ENCODE results near the gene NDUFA8. TPM values are rescaled to one million over a fixed set of nuclear protein-coding genes. Genes with fewer than 3 reads are reported as not detected.

NDUFA8 gene
- total RNA-seq, 1 experiment from 2014 or later: 84.6 TPM

- Histone ChIP-seq H2AFZ (no peak overlapping the region), H3F3A (ENCODE audit: insufficient read depth, low read depth) (no peaks in the 10 kb centered on the region), H3K79me2 (ENCODE audit: low read depth) (no peaks in the 10 kb centered on the region), H3K4me3 (no peak overlapping the region), H3K9me2 (ENCODE audit: insufficient read depth) (no peaks in the 10 kb centered on the region), H3K36me3 (ENCODE audit: low read depth) (no peaks in the 10 kb centered on the region), H3K27ac (no peak overlapping the region), H3K4me1 (replicated peaks; ENCODE audit: insufficient read depth) (no peaks in the 10 kb centered on the region), H3K4me2 (no peak overlapping the region), H4K20me1 (ENCODE audit: insufficient read depth) (no peaks in the 10 kb centered on the region), H3K27me3 (ENCODE audit: insufficient read depth, low read depth) (peaks cover 25% of the 10 kb centered on the region), H3K9me3 (ENCODE audit: insufficient read depth, low read depth) (no peaks in the 10 kb centered on the region)
- DNase-seq: no peak
- TF ChIP-seq EZH2 (IDR thresholded peaks at IDR 0.05; ENCODE audit: low read depth): no peak
- no peak for TF ChIP-seq CTCF (conservative IDR thresholded peaks at IDR 0.05)
- POLR2A ChIA-PET (ENCODE audit: unreplicated experiment): interaction anchor here (0.8 kb wide), 1 partner anchor 1409 kb away, joined by 6 read pairs; no protein-coding TSS in a partner anchor
- intact Hi-C loops (cut with micrococcal nuclease; ENCODE audit: unreplicated experiment): no loop called here
- BruUV-seq (replicated peaks): no TSS peak
- CTCF ChIA-PET: no interaction called here
Observed at GRCh38 chr9:122186777-122187470, 27.3 kb upstream of the NDUFA8 start.

GRCh38 chr9:122186301-122186700 is 26.7 kb upstream of the NDUFA8 start:
- Histone ChIP-seq H3K4me1 (replicated peaks; ENCODE audit: insufficient read depth) (no peaks in the 10 kb centered on the region), H3K27ac (no peak overlapping the region), H3K4me3 (no peak overlapping the region), H3K9me2 (ENCODE audit: insufficient read depth) (no peaks in the 10 kb centered on the region), H3K4me2 (no peak overlapping the region), H3K27me3 (ENCODE audit: insufficient read depth, low read depth) (peaks cover 25% of the 10 kb centered on the region), H3K9me3 (ENCODE audit: insufficient read depth, low read depth) (no peaks in the 10 kb centered on the region), H2AFZ (no peak overlapping the region), H3F3A (ENCODE audit: insufficient read depth, low read depth) (no peaks in the 10 kb centered on the region), H4K20me1 (ENCODE audit: insufficient read depth) (no peaks in the 10 kb centered on the region), H3K36me3 (ENCODE audit: low read depth) (no peaks in the 10 kb centered on the region), H3K79me2 (ENCODE audit: low read depth) (no peaks in the 10 kb centered on the region)
- no peak for TF ChIP-seq EZH2 (IDR thresholded peaks at IDR 0.05; ENCODE audit: low read depth)
- TF ChIP-seq CTCF (conservative IDR thresholded peaks at IDR 0.05): no peak
- ChIA-PET POLR2A (ENCODE audit: unreplicated experiment) (interaction anchor here (0.8 kb wide), 1 partner anchor 1408 kb away, joined by 6 read pairs; no protein-coding TSS in a partner anchor), CTCF (no interaction called here)
- no TSS peak for BruUV-seq (replicated peaks)
- no peak for DNase-seq
- intact Hi-C loops (cut with micrococcal nuclease; ENCODE audit: unreplicated experiment): no loop called here

GRCh38 chr9:122184551-122184950 is 25.0 kb upstream of the NDUFA8 start:
- Histone ChIP-seq H3K9me3 (ENCODE audit: insufficient read depth, low read depth) (no peaks in the 10 kb centered on the region), H3K4me1 (replicated peaks; ENCODE audit: insufficient read depth) (no peaks in the 10 kb centered on the region), H4K20me1 (ENCODE audit: insufficient read depth) (no peaks in the 10 kb centered on the region), H3K27me3 (ENCODE audit: insufficient read depth, low read depth) (peaks cover 25% of the 10 kb centered on the region), H3K4me2 (no peak overlapping the region), H3K79me2 (ENCODE audit: low read depth) (no peaks in the 10 kb centered on the region), H3K4me3 (no peak overlapping the region), H2AFZ (no peak overlapping the region), H3K9me2 (ENCODE audit: insufficient read depth) (no peaks in the 10 kb centered on the region), H3K36me3 (ENCODE audit: low read depth) (no peaks in the 10 kb centered on the region), H3F3A (ENCODE audit: insufficient read depth, low read depth) (no peaks in the 10 kb centered on the region), H3K27ac (no peak overlapping the region)
- ChIA-PET POLR2A (ENCODE audit: unreplicated experiment) (no interaction called here), CTCF (no interaction called here)
- intact Hi-C loops (cut with micrococcal nuclease; ENCODE audit: unreplicated experiment): no loop called here
- TF ChIP-seq EZH2 (IDR thresholded peaks at IDR 0.05; ENCODE audit: low read depth) (no peak), CTCF (conservative IDR thresholded peaks at IDR 0.05) (no peak)
- BruUV-seq (replicated peaks): no TSS peak
- DNase-seq: no peak

All from PC-9 (cell line).